H1 (cell line): ENCODE measurements around the gene DTNB. TPM values are rescaled to one million over a fixed set of nuclear protein-coding genes. Genes with fewer than 3 reads are reported as not detected.

ENCODE experiments used
- POLR2AphosphoS5 ChIP-seq: IDR thresholded peaks from 2 replicates; pipeline ENCODE4 v1.6.1; 2011; ENCODE audit warnings: low read depth, low read length
- RBBP5 ChIP-seq: IDR thresholded peaks from 2 replicates; pipeline ENCODE4 v1.7.1; 2012; ENCODE audit warnings: low read depth, mild to moderate bottlenecking, inconsistent platforms, low read length, moderate library complexity, borderline replicate concordance
- RXRA ChIP-seq: IDR thresholded peaks from 2 replicates; pipeline ENCODE4 v1.6.1; 2011; ENCODE audit warnings: low read depth, mild to moderate bottlenecking, low read length, moderate library complexity; ENCODE audit not compliant: insufficient read depth
- SP2 ChIP-seq: IDR thresholded peaks from 2 replicates; pipeline ENCODE4 v1.6.1; 2012; ENCODE audit warnings: mild to moderate bottlenecking, low read length, inconsistent platforms
- TBP ChIP-seq: IDR thresholded peaks from 2 replicates; pipeline ENCODE4 v1.6.1; 2011; ENCODE audit warnings: low read depth, low read length, improper control_type of control experiment
- polyA plus RNA-seq, 7 experiments: library from polyadenylated mRNA; depleted of rRNA in 3 of 7; stranded (reverse) in 5 of 7; unstranded in 2 of 7; fragments of >200 nt in 5 of 7; fragments of 200-250 nt in 2 of 7; gene quantifications; 1 replicate in 5 of 7; 2 replicates in 1 of 7; 4 replicates in 1 of 7; pipeline versions ENCODE4 v1.2.1 to v1.2.3, GENCODE V29; 2011 to 2013; ENCODE audit warnings: missing spikeins in 2 of 7, mixed read lengths in 2 of 7
- total RNA-seq: library from RNA; stranded (reverse); fragmentation: NEBNext Ultra II Directional; extraction: Animal tissue kit (Norgen Biotek cat#: 25700); gene quantifications from 2 replicates; pipeline ENCODE4 v1.2.1, GENCODE V29; 2021
- TF ChIP-seq, protein P1 (sequence below): fragments of 300-600 bp; sonication (generic); IDR thresholded peaks from 2 replicates; pipeline ENCODE4 v1.7.1; 2012; ENCODE audit warnings: low read length, moderate library complexity, mild to moderate bottlenecking, inconsistent platforms; ENCODE audit not compliant: insufficient replicate concordance
- TF ChIP-seq, protein P2 (sequence below), 3 experiments: IDR thresholded peaks; 1 replicate in 2 of 3; 2 replicates in 1 of 3; pipeline versions ENCODE4 v1.5.1 to v1.6.1; 2011; ENCODE audit warnings: low read length in 3 of 3, mild to moderate bottlenecking in 3 of 3, inconsistent platforms in 2 of 3, low read depth in 1 of 3, moderate library complexity in 1 of 3; ENCODE audit not compliant: insufficient read depth in 1 of 3; ENCODE audit errors: control extremely low read depth in 1 of 3

Gene DTNB
- total and polyA plus RNA-seq, 2 of the 8 experiments (the other 6 are each of a cell fraction or from before 2014, with no cell fraction given): 39.6 to 49.5 TPM

- TF ChIP-seq, protein P1, sequence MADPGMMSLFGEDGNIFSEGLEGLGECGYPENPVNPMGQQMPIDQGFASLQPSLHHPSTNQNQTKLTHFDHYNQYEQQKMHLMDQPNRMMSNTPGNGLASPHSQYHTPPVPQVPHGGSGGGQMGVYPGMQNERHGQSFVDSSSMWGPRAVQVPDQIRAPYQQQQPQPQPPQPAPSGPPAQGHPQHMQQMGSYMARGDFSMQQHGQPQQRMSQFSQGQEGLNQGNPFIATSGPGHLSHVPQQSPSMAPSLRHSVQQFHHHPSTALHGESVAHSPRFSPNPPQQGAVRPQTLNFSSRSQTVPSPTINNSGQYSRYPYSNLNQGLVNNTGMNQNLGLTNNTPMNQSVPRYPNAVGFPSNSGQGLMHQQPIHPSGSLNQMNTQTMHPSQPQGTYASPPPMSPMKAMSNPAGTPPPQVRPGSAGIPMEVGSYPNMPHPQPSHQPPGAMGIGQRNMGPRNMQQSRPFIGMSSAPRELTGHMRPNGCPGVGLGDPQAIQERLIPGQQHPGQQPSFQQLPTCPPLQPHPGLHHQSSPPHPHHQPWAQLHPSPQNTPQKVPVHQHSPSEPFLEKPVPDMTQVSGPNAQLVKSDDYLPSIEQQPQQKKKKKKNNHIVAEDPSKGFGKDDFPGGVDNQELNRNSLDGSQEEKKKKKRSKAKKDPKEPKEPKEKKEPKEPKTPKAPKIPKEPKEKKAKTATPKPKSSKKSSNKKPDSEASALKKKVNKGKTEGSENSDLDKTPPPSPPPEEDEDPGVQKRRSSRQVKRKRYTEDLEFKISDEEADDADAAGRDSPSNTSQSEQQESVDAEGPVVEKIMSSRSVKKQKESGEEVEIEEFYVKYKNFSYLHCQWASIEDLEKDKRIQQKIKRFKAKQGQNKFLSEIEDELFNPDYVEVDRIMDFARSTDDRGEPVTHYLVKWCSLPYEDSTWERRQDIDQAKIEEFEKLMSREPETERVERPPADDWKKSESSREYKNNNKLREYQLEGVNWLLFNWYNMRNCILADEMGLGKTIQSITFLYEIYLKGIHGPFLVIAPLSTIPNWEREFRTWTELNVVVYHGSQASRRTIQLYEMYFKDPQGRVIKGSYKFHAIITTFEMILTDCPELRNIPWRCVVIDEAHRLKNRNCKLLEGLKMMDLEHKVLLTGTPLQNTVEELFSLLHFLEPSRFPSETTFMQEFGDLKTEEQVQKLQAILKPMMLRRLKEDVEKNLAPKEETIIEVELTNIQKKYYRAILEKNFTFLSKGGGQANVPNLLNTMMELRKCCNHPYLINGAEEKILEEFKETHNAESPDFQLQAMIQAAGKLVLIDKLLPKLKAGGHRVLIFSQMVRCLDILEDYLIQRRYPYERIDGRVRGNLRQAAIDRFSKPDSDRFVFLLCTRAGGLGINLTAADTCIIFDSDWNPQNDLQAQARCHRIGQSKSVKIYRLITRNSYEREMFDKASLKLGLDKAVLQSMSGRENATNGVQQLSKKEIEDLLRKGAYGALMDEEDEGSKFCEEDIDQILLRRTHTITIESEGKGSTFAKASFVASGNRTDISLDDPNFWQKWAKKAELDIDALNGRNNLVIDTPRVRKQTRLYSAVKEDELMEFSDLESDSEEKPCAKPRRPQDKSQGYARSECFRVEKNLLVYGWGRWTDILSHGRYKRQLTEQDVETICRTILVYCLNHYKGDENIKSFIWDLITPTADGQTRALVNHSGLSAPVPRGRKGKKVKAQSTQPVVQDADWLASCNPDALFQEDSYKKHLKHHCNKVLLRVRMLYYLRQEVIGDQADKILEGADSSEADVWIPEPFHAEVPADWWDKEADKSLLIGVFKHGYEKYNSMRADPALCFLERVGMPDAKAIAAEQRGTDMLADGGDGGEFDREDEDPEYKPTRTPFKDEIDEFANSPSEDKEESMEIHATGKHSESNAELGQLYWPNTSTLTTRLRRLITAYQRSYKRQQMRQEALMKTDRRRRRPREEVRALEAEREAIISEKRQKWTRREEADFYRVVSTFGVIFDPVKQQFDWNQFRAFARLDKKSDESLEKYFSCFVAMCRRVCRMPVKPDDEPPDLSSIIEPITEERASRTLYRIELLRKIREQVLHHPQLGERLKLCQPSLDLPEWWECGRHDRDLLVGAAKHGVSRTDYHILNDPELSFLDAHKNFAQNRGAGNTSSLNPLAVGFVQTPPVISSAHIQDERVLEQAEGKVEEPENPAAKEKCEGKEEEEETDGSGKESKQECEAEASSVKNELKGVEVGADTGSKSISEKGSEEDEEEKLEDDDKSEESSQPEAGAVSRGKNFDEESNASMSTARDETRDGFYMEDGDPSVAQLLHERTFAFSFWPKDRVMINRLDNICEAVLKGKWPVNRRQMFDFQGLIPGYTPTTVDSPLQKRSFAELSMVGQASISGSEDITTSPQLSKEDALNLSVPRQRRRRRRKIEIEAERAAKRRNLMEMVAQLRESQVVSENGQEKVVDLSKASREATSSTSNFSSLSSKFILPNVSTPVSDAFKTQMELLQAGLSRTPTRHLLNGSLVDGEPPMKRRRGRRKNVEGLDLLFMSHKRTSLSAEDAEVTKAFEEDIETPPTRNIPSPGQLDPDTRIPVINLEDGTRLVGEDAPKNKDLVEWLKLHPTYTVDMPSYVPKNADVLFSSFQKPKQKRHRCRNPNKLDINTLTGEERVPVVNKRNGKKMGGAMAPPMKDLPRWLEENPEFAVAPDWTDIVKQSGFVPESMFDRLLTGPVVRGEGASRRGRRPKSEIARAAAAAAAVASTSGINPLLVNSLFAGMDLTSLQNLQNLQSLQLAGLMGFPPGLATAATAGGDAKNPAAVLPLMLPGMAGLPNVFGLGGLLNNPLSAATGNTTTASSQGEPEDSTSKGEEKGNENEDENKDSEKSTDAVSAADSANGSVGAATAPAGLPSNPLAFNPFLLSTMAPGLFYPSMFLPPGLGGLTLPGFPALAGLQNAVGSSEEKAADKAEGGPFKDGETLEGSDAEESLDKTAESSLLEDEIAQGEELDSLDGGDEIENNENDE: no peak
- TF ChIP-seq RXRA (no peak), SP2 (no peak), RBBP5 (peak; percentile 84; the same call in 1 of the 2 replicates), POLR2AphosphoS5 (peak; percentile 44), TBP (peak; percentile 31; the same call in 1 of the 2 replicates)
- TF ChIP-seq, protein P2, sequence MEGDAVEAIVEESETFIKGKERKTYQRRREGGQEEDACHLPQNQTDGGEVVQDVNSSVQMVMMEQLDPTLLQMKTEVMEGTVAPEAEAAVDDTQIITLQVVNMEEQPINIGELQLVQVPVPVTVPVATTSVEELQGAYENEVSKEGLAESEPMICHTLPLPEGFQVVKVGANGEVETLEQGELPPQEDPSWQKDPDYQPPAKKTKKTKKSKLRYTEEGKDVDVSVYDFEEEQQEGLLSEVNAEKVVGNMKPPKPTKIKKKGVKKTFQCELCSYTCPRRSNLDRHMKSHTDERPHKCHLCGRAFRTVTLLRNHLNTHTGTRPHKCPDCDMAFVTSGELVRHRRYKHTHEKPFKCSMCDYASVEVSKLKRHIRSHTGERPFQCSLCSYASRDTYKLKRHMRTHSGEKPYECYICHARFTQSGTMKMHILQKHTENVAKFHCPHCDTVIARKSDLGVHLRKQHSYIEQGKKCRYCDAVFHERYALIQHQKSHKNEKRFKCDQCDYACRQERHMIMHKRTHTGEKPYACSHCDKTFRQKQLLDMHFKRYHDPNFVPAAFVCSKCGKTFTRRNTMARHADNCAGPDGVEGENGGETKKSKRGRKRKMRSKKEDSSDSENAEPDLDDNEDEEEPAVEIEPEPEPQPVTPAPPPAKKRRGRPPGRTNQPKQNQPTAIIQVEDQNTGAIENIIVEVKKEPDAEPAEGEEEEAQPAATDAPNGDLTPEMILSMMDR (IDR thresholded peaks at IDR 0.05; ENCODE audit: control extremely low read depth in 1 of 3, insufficient read depth in 1 of 3, low read depth in 1 of 3, low read length in 3 of 3): peak in 2 of 3 experiments; percentile 95 to 98; a peak in 3 of 4 replicates
These were observed 296.4 kb downstream of the DTNB start (continued) for GRCh38 chr2:25376750-25377621.
